ENCODE data around the gene NKX2-8.

The NKX2-8 gene

GRCh38 chr14:36582011-36582873 is at the start of gene NKX2-8:
TSS of gene NKX2-8 (minus strand) at chr14:36582614. CDS start at chr14:36582389, 225 bp downstream.
- no peak for DNase-seq

GRCh38 chr14:36627981-36628380 is 45.6 kb upstream of the NKX2-8 start:
- DNase-seq, result no peak

GRCh38 chr14:36626151-36626550 is 43.7 kb upstream of the NKX2-8 start:
- no peak for DNase-seq

GRCh38 chr14:36625436-36625835 is 43.0 kb upstream of the NKX2-8 start:
- no peak for DNase-seq

DNA sequence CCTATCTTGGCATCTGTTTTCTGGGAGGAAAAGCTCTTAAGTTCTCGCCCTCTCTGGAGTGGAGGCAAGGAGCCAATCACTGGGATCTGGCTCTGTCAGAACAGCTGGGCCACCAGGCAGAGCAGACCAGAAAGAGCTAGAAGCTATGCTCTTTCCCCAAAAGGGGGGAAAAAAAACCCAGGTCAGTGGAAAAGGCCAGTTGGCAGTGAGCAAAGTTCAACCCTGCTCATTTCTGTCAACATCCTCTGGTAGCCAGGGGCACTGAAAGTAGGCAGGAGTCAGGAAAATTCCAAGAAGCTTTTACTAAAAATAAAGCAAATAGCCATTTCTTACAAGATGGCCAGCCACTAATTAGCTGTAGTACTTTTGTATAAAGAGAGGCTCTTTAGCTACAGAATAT is 42.6 kb upstream of the NKX2-8 start:
- no peak for DNase-seq

DNA sequence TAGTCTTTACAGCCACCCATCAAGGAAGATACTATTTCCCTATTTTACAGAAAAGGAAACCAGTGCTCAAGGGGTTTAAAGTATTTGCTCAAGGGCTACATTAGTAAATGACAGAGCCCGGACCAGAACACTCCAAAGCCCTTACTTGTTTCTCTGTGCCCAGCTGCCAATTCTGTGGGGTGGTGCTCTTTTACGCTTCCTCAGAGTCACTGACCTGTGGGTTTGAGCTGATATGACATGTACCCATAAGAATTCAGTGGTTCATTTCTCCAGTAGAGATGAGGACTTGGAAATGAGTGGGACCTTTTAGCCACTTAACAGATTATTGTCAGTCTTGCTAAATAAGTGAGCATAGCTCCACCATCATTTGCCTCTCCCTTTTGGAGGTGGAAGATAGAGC is 37.4 kb upstream of the NKX2-8 start:
- no peak for DNase-seq

DNA sequence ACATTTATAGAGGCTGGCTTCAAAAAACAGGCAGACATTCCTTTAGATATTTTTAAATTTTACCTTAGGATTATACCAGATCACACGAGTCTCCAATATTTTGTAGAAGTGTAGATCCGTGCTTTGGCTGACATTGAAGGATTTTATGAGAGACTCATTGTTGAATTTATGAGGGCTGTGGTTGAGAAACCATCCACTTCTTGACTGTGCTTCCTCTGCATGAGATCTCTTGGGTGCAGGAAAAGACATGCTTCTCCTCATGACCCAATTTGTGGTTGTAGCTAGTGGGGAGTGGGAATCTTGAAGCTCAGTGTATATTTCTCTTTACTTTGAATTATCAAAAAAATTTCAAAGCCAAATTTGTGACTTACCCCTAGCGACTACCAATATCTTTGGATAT is 36.7 kb upstream of the NKX2-8 start:
- no peak for DNase-seq

DNA sequence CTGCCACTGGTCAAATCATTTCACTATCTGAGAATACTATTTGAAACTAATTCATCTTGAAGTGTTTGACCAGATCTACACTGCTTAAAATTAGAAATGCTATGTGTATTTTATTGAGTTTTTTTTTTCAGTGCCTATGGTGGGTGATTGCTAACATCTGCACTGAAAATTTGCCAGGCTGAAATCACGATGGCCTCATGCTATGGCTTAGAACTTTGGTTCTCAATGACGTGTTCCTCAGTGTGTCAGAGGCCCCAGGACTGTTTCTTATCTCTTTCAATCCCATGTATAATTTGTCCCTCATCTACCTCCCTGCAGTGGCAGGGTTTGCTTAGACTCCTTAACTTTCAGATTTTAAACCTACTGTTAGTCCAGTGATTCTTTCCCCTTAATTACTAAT is 36.2 kb upstream of the NKX2-8 start:
- DNase-seq, result no peak

- DNase-seq, result no peak
Measured at GRCh38 chr14:36617824-36618223, 35.4 kb upstream of the NKX2-8 start.

- DNase-seq, result no peak
Measured at GRCh38 chr14:36605506-36605857, 23.1 kb upstream of the NKX2-8 start.

DNA sequence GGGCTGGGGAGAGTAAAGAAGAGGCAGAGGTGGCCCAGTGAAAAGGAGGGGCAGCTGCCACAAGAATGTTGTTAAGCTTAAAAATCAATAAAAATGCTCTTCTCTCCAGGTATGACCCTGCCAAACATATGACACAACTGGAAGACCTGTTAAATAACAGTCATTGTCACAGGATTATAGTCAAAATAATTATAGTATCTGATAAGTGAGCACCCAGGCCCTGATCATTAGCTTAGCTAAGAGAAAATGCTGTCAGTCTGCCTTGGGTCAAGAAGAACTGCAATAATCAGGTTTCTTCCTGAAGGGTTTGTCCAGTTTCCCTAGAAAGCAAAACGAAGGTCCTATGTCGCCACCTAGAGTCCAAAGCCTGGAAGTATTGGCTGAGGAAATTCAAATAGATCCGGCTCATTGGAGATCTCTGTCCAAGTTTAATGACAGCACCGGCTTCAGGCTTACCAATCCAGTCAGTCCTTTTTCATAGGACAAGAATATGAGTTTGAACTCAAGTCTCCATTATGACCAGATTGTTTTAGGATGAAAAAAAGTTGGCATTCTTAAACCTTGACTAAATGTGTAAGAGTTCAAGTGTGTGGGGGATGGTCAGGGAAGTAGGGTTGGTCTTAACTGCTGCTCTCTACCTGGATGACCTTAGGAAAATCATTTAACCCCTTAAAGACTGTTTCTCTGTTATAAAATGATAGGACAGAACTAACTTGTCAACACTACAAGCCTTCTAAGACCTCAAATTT is 22.5 kb upstream of the NKX2-8 start:
- DNase-seq, result peak; percentile 38

- no peak for DNase-seq
Measured at GRCh38 chr14:36600431-36600830, 18.0 kb upstream of the NKX2-8 start.

- no peak for DNase-seq
Measured at GRCh38 chr14:36591482-36591881, 9.1 kb upstream of the NKX2-8 start.

GRCh38 chr14:36588788-36589187 is 6.4 kb upstream of the NKX2-8 start:
- no peak for DNase-seq

- no peak for DNase-seq
Measured at GRCh38 chr14:36588119-36588518, 5.7 kb upstream of the NKX2-8 start.

DNA sequence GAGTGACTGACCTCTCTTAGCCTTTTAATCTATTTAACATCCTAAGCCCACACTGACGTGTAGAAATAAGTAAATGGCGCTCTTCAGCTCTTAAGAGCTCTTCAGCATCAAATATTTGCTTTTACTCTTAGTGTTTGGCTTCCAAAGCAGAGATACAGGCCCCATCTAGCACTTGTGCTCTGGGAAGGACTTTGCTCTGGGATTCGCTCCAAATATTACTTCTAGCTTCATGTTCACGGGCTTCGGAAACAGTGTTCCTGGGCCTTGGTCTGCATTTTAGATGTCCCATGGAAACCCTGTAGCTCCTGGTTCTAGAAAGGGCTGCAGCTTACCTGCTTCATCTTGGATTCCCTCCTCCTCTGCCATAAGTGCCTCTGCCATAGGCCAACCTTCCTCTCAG is 2.7 kb upstream of the NKX2-8 start:
- no peak for DNase-seq

GRCh38 chr14:36583893-36584811 is 1.7 kb upstream of the NKX2-8 start:
- DNase-seq, result no peak

GRCh38 chr14:36583242-36583892 is 953 bp upstream of the NKX2-8 start:
- DNase-seq, result no peak

DNA sequence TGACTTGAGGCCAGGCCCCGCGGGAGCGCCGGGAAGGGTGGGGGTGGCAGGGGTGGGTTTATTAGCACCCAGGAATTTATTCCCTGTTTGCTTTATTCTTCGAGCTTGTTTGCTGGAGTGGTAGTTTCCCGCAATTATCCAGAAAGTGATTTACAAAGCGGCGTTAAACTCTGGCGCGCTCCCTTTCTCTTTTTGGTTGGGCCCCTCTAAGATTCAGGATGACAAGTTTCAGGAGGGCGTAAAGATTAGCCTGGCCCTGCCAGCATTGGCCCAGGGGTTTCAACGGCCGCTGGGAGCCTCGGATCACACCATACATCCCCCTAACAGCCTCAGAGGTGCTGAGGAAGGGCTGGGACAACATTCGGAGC is 444 bp upstream of the NKX2-8 start:
- no peak for DNase-seq

DNA sequence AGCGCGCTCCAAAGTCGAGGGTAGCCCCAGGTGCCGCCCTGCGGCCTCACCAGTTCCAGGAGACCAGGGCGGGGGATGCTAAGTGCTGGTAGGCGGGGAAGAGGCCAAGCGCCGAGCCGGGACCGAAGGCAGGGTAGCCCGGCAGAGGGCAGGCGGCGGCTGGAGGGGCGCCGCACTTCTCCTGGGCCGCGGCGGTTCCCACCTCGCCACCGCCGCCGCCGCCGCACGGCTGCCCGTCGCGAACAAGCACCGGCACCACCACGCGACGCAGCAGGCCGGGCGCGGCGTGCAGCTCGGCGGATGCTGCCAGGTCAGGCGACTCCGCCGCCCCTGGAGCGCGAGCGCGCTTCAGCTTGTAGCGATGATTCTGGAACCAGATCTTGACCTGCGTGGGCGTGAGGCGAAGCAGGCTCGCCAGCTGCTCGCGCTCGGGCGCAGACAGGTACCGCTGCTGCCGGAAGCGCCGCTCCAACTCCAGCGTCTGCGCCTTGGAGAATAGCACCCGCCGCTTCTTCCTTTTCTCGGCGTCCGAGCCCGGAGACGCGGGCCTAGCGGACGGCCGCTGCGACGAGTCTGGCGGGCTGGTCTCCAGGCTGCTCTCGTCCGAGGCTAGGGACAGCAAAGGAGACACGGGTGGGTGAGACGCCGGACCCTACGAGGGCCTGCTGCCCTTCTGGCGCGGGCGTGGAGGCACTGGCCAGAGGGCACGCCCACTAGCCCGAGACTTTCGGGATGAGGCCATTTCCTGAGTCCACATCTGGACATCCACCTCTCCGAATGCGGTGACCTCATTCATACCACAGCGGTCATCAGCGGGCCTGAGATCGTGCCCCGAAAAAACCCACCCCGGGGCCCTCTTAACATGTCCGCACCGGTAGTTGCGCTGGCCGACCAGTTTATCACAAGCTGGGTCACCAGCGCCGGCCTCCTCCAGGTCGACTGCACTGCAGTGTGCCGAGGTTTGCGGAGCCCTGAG is 1.3 kb downstream of the NKX2-8 start:
- no peak for DNase-seq

DNA sequence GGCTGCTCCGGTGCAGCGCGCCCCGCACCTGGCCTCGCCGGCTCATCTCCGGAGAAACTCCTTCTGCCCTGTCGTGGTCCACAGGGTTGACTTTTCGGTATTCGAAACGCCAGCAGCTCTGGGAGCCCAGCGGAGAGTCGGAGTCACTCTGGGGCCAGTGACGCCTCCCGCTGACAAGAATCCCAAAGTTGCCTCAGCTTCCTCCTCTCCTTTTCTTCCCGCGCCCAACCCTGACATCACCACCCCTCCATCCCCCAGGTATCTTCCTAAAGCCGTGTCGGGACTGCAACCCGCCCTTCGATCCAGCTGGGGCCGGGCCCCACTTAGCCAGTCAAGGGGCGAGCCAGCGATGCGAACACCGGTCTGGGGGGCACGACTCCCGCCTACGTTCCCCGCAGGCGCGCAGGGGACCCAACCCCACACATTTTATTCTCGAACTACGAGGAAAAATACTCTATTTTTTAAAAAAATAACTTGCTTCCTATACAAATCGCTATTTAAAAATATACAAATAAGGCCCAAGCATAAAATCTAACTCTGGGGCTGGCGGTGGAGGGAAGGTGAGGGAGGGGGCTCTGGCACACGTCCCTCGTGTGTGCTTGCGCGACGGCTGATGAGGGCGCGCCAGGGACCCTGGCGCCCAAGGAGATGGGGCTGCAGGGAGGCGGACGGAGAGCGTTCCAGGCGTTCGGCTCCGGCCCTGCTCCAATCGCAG is 2.1 kb downstream of the NKX2-8 start:
- no peak for DNase-seq
